ENCODE data around the gene MS4A6A. TPM values are rescaled to one million over a fixed set of nuclear protein-coding genes. Genes with fewer than 3 reads are reported as not detected.

The MS4A6A gene
- total RNA-seq, 3 donors from 2014 or later (not counting 1 experiment from before 2014, with no cell fraction given), result 1.8 to 27.2 (median 11.8) TPM

- intact Hi-C loops (cut with micrococcal nuclease), result no loop called here
- Mint-ChIP-seq H3K4me3 (no peak overlapping the region), H3K4me1 (no peaks in the 10 kb centered on the region), H3K27me3 (ENCODE audit: low read depth in 2 of 2) (peaks cover 5 to 18% of the 10 kb centered on the region in 2 donors), H3K9me3 (no peaks in the 10 kb centered on the region), H3K36me3 (no peaks in the 10 kb centered on the region), H3K27ac (no peak overlapping the region)
- H3K36me3 ChIP-seq (ENCODE audit: control insufficient read depth, insufficient read depth, low read length), result no peaks in the 10 kb centered on the region
- no peak overlapping the region for H3K4me3 ChIP-seq (ENCODE audit: low read length)
- TF ChIP-seq, protein P1, sequence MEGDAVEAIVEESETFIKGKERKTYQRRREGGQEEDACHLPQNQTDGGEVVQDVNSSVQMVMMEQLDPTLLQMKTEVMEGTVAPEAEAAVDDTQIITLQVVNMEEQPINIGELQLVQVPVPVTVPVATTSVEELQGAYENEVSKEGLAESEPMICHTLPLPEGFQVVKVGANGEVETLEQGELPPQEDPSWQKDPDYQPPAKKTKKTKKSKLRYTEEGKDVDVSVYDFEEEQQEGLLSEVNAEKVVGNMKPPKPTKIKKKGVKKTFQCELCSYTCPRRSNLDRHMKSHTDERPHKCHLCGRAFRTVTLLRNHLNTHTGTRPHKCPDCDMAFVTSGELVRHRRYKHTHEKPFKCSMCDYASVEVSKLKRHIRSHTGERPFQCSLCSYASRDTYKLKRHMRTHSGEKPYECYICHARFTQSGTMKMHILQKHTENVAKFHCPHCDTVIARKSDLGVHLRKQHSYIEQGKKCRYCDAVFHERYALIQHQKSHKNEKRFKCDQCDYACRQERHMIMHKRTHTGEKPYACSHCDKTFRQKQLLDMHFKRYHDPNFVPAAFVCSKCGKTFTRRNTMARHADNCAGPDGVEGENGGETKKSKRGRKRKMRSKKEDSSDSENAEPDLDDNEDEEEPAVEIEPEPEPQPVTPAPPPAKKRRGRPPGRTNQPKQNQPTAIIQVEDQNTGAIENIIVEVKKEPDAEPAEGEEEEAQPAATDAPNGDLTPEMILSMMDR (IDR thresholded peaks at IDR 0.05), result no peak
- no peak overlapping the region for H3K27ac ChIP-seq (ENCODE audit: low read length)
- no peaks in the 10 kb centered on the region for H3K9me3 ChIP-seq (ENCODE audit: control insufficient read depth, insufficient read depth, low read length)
- DNase-seq (no peak), ATAC-seq (no peak)
- WGBS (ENCODE audit: insufficient coverage), result 80% methylated on average over 3 of the region's 3 CpGs
- no peaks in the 10 kb centered on the region for H3K4me1 ChIP-seq (ENCODE audit: control insufficient read depth, insufficient read depth, low read length)
- no peaks in the 10 kb centered on the region for H3K27me3 ChIP-seq (ENCODE audit: control insufficient read depth, insufficient read depth, low read length)
These were observed 38.3 kb upstream of the MS4A6A start for GRCh38 chr11:60221181-60221580.

DNA sequence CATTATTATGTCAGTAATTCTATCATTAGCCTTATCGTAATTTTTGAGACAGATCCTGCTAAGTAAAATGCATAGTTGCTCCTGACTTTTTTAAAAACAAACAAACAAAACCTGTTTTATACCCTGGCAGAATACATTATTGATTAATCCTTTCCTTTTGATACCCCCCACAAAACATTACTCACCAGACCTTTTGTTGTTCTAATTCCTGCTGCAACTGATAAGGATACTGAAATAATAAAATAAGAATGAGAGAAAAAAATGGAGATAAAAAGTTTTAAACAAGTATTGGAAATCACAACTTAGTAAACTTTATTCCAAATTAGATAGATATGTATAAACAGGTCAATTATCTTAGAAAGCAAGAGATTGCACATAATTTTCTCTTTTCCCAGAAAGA is 31.5 kb upstream of the MS4A6A start:
- Histone ChIP-seq H3K9me3 (ENCODE audit: control insufficient read depth, insufficient read depth, low read length) (no peaks in the 10 kb centered on the region), H3K27me3 (ENCODE audit: control insufficient read depth, insufficient read depth, low read length) (no peaks in the 10 kb centered on the region), H3K27ac (ENCODE audit: low read length) (no peak overlapping the region), H3K4me1 (ENCODE audit: control insufficient read depth, insufficient read depth, low read length) (no peaks in the 10 kb centered on the region), H3K4me3 (ENCODE audit: low read length) (no peak overlapping the region), H3K36me3 (ENCODE audit: control insufficient read depth, insufficient read depth, low read length) (no peaks in the 10 kb centered on the region)
- WGBS (ENCODE audit: insufficient coverage), result 94% methylated on average over 1 of the region's 1 CpG
- DNase-seq, result no peak
- Mint-ChIP-seq H3K4me1 (no peaks in the 10 kb centered on the region), H3K27ac (no peak overlapping the region), H3K27me3 (ENCODE audit: low read depth in 2 of 2) (peaks cover 7 to 25% of the 10 kb centered on the region in 2 donors), H3K4me3 (no peak overlapping the region), H3K9me3 (no peaks in the 10 kb centered on the region), H3K36me3 (no peaks in the 10 kb centered on the region)
- no peak for ATAC-seq
- intact Hi-C loops (cut with micrococcal nuclease), result no loop called here
- TF ChIP-seq, protein P1 (IDR thresholded peaks at IDR 0.05), result no peak

DNA sequence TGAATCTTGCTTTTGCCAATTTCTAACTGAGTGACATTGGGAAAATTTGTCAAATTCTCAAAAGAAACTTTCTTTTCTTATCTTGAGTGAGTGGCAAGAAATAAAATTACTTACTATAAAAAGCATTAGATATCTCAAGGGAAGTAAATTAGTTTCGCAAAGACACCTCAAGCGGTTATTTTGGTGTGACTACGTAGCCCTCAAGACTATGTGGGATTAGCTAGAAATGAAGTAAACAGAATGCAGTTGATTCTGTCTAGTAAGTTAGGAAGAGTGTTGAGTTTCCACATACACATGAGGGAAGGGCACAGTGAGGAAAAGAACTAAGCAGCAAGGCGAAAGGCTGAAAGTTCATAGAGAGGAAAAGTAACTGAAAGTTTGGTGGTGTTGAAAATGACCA is 28.3 kb upstream of the MS4A6A start:
- Histone ChIP-seq H3K4me1 (ENCODE audit: control insufficient read depth, insufficient read depth, low read length) (no peaks in the 10 kb centered on the region), H3K4me3 (ENCODE audit: low read length) (no peak overlapping the region), H3K36me3 (ENCODE audit: control insufficient read depth, insufficient read depth, low read length) (no peaks in the 10 kb centered on the region), H3K9me3 (ENCODE audit: control insufficient read depth, insufficient read depth, low read length) (no peaks in the 10 kb centered on the region), H3K27me3 (ENCODE audit: control insufficient read depth, insufficient read depth, low read length) (no peaks in the 10 kb centered on the region), H3K27ac (ENCODE audit: low read length) (no peak overlapping the region)
- H3K4me3 Mint-ChIP-seq, result no peak overlapping the region
- H3K27me3 Mint-ChIP-seq (ENCODE audit: low read depth in 2 of 2), result peaks cover 7 to 13% of the 10 kb centered on the region in 2 donors
- DNase-seq (no peak), ATAC-seq (no peak)
- WGBS (ENCODE audit: insufficient coverage), result 83% methylated on average over 4 of the region's 4 CpGs
- H3K36me3 Mint-ChIP-seq, result no peaks in the 10 kb centered on the region
- no peaks in the 10 kb centered on the region for H3K4me1 Mint-ChIP-seq
- no peaks in the 10 kb centered on the region for H3K9me3 Mint-ChIP-seq
- intact Hi-C loops (cut with micrococcal nuclease), result no loop called here
- H3K27ac Mint-ChIP-seq, result no peak overlapping the region
- TF ChIP-seq, protein P1 (IDR thresholded peaks at IDR 0.05), result no peak

- H3K9me3 ChIP-seq (ENCODE audit: control insufficient read depth, insufficient read depth, low read length), result no peaks in the 10 kb centered on the region
- Mint-ChIP-seq H3K9me3 (no peaks in the 10 kb centered on the region), H3K4me3 (no peak overlapping the region), H3K27me3 (ENCODE audit: low read depth in 2 of 2) (peaks cover 9 to 22% of the 10 kb centered on the region in 2 donors), H3K27ac (no peak overlapping the region), H3K36me3 (no peaks in the 10 kb centered on the region), H3K4me1 (no peaks in the 10 kb centered on the region)
- H3K27me3 ChIP-seq (ENCODE audit: control insufficient read depth, insufficient read depth, low read length), result no peaks in the 10 kb centered on the region
- ATAC-seq, result no peak
- no peaks in the 10 kb centered on the region for H3K4me1 ChIP-seq (ENCODE audit: control insufficient read depth, insufficient read depth, low read length)
- no peak for DNase-seq
- H3K36me3 ChIP-seq (ENCODE audit: control insufficient read depth, insufficient read depth, low read length), result no peaks in the 10 kb centered on the region
- intact Hi-C loops (cut with micrococcal nuclease), result no loop called here
- TF ChIP-seq, protein P1 (IDR thresholded peaks at IDR 0.05), result no peak
- WGBS (ENCODE audit: insufficient coverage), result 90% methylated on average over 3 of the region's 3 CpGs
- H3K27ac ChIP-seq (ENCODE audit: low read length), result no peak overlapping the region
- H3K4me3 ChIP-seq (ENCODE audit: low read length), result no peak overlapping the region
These were observed 27.1 kb upstream of the MS4A6A start for GRCh38 chr11:60209977-60210376.
